ENCODE measurements around the gene GUCD1.

The GUCD1 gene

DNA sequence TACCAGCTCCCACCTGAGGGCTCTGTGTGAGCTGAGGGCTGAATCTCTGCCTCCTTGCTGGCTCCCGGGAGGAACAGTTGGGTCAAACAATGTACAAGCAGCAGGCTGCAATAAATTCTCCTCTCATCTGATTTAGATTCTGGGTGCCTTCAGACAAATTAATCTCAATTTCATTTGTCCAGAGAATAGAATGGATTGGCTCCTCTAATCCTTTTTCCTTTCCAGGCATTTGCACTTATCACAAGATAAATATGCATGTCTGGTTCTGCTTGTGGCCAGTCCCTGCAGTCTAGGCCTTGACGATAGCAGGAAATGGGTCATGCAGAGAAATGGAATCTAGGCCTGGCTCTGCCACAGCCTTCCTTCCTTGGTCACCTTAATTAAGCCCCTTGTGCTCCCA is 31.1 kb downstream of the GUCD1 start:
- DNase-seq = no peak

DNA sequence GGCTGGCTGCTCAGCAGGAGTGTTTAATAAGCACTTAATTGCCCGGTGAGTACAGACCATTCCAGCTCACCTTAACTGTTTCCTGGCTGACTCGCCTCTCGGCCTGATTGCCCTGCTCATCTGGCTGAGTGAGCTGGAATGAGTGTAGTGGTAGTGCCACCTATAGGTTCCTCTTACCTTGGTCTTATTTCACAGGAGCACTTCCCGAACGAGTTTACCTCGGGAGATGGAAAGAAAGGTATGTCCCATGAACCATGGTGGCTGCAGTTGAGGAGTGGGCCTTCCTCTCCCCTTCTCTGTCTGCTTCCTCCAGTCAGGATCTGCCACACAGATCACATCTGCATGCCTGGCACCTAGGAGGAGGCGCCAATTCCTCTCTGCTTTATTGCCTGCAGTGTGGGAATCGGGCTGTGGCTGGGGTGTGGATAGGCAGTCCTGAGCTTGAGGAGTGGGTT is 33.1 kb downstream of the GUCD1 start:
- peak; percentile 51 for DNase-seq

DNA sequence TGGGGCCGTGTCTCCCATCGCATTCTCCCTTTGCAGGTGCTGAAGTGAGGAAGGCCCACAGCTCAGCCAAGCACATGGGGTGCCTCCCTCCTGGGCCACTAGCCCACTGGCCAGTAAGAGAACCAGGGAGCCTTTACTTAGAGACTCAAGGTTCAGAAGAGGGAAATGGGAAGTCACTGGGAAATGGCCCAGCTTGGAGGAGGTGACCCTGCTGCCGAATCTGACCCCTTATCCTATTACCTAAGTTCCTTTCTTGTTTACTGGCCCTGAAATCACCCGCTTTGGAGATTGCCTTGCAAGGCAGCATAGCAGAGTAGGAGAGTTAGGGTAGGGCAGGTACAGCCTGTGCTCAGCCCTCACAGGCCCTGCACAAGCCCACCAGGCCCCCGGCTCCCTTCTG is 35.4 kb downstream of the GUCD1 start:
- DNase-seq = no peak

DNA sequence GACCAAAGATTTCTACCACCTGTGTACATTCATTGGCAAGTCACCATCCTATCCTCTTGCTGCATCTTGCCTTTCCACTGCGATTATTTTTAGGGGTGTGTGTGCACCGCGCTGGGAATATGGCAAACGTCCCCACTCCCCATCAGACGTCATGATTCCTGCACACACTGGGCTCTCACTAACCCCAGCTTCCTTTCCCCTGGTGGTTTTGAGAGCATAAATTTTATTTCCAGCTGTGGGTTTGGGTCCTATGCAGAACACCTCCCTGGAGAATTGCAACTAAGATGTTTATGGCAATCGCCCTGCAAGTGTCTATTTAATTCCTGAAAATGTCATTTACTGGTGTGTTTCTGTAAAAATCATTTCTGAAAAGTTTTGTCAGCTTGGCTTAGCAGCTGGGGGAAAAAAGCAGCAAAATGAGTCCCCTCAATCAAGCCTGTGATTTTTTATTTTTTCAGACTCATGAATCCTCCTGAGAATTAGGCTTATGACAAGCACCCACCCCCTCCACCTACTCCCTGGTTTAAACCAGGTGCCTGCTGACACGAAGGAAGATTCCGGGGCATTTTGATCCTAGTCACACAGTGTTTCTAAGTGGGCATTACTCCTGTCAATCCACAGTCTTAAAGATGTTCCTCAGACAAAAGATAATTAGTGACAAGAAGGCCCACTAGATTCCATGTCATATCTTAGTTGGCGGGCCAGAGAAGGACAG is 36.0 kb downstream of the GUCD1 start:
- no peak for DNase-seq

DNA sequence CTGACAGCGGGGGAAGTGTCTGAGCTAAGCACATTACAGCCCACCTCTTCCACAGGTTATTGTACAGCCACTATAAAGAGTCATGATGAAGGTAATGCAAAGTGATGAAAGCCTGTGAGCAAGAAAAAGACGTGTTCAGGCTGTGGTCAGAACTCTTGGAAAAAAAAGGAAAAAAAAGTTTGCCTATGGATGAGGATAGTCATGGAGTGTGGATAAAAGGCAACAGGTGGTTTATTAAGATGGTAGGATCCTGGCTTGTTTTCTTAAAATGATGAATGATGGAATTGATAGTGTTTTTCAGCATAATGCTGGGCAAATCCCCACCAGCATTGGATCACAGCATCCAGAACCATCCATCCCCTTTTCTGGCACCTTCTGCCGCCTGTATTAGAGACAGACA is 36.7 kb downstream of the GUCD1 start:
- no peak for DNase-seq

DNA sequence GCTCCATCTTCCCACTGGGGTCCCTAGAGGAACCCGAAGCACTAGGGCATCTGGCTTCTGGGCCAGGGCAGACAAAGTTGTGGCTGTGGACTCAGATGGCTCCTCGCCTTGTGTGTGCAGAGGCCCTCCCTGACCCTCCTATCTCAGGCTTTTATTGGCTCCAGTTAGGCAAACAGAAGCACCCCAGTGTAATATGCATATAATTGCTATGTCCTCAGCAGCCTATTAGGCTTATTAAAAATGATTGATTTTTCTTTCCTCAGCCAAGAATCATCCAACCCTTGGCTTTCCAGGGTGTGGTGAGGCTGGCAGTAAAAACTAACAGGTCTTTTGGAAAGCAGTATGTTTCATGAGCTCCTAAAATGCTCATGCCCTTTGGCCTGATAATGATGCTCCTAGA is 37.5 kb downstream of the GUCD1 start:
- no peak for DNase-seq

DNA sequence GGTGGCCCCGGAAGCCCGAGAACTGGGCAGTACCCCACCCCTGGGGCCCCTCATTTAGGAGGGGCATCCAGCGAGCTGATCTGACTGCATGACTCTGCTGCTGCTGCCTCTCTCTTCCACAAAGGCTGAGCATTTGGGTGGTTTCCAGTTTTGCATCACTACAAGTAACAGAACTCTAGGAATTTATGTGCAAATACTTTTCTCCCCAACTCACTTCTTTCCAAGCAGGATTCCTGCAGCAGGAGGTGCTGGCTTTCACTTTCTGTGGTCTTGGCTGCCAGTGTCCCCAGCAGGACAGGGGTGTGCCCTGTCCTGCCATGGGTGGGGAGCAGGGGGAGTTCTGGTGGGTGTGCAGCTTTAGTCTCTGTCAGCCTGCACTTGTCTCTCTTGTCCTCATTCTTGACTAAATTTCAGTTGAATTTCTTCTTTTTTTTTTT is 38.6 kb downstream of the GUCD1 start:
- DNase-seq = no peak

DNA sequence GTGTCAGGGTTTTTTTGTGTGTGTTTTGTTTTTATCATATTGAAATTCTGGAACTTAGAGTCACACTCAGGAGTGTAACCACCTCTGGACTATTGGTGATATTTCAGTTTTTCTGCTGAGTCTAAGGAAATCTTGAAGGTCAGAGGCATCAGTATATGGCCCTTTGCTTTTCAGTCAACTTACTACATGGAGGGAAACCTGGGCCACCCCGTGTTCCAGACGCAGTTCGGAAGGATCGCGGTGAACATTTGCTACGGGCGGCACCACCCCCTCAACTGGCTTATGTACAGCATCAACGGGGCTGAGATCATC is 40.0 kb downstream of the GUCD1 start:
- DNase-seq = no peak

DNA sequence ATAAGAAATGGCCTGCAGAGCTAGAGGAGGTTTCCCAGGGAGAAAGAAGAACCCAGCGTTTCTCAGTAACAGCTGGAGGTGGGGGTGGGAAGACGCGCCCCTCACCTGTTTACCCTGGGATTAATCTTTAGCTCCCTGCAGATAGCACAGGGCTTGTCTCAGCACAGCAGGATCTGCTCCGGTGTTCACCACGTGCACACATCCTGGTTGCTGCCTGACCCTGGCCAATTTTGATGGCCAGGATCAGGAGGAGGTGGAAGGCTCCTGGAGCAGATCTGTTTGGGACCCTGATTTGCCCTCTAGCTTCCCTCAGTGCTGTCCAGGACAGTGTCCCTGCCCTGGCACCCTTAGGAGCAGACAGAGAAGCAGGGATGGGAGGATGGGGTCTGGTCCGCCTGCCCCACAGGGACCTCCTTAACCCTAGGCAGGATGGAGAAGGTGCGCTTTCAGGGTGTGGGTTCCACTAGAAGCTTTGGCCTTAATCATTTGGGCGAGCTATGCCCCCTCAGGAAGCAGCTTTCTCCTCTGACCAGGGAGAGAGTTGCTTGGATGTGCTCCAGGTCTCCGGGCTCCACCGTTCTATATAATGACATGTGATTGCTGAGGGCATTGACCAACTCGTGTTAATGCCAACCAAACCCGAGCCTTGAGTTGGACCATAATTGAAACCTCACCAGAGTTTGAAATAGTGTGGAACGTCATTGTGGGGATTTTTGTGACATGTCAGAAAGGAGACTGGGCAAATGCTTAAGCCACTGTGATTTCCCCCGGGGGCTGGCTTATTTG is 40.5 kb downstream of the GUCD1 start:
- no peak for DNase-seq

DNA sequence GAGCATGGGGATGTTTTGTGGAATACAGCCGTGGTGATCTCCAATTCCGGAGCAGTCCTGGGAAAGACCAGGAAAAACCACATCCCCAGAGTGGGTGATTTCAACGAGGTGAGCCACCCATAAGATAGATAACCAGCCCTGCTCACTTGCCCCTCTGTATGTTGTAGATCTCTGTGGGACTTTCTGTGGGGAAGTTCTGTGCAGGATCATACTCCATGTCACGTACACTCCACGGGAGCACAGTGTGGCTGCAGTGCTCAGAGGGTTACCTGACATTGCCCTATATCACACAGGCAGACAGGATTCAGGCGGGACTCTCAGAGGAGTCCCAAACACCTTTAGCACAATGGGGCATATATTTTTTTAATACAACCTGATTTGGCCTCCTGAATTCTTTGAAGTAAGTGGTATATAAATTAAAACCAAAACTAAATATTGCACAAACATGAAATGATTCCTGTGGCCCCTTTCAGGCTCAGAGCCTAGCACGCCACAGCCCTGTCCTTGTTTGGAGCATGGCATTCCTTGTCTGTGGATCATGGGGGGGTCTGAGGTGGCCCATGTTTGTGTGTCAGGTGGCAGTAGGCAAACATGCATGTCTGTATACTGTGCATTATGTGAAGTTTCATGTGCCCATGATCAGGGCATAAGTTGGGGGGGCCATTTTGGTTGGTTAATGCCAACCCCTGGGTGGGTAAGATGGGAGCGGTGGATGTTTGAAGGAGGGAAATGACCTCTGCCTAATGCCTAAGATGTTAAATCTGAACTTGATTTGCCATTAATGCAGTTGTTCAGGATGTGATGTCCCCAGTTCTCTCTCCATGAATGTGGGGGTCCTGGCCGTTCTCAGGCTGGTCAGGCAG is 41.3 kb downstream of the GUCD1 start:
- DNase-seq = no peak

DNA sequence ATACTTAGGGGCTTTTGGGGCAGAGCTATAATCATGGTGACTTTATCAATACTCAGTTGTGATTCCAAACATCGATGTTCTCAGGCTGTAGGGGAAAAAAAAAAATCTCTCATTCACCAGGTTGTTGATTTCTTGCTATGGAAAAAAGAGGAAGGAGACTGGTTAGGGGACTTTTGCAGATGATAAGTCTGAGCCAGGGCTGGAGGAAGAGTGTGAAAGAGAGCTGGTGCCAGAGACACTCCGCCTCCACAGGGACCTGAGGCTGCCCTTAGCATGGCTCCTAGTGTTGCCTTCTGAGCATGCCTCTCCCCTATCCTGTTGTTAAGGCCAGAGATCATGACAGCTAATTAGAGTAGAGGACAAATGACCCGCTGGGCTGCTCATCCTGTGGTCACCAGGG is 42.9 kb downstream of the GUCD1 start:
- DNase-seq = no peak

DNA sequence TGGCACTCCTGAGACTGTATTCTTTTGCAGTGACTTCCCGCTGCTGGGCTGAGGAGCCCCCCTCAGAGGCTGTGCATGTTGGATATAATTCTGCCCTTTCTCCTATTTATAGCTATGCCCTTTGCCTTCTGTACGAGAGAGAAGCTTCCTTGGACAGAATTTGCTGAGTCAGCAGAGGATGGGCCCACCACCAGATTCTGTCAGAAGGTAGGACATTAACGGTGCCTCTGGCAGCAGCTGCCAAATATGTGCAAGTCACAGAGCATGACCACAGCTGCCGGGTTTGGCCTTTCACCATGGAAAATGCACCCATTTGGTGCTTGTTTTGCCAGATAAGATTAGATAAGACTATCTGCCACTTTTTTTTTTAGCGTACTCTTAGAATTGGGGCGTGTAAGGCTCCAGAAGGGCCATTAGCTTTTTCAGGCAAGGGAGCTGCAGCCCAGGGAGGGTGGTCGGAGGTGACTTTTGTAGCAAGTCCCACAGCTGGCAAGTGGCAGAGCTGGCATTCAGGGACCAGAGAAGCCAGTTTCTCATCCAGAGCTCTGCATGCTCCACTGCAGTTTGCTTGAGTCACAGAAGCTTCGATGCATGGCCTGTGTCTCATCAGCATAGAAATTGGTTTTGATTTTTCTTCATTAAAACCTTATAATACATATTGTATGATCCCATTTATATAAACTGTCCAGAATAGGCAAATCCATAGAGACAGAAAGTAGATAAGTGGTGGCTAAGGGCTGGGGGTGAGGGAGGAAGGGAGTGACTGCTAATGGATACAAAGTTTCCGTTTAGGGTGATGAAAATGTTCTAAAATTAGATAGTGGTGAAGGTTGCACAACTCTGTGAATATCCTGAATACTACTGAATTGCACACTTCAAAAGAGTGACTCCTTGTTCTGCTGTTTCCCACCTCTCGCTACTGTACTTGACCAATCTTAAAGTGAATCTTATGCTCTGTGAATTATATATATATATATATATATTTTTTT is 44.0 kb downstream of the GUCD1 start:
- DNase-seq = no peak

DNA sequence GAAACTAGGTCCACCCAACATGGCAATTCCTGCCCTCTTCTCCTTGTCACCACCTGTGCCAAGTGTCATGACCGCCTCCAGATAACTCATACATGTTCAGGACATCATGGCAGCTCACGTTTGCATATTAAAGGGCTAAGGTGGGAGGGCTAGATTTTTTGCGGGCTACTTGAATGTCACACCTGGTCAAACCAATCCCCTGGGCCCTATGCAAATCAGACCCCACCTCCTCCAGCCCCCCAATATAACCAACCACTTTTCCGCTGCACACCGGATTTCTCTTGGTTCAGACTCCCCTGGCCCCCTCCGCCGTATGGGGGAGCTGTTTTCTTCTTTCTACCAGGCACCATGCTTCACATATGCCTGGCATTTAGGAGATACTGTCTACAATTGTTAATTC is 47.2 kb downstream of the GUCD1 start:
- DNase-seq = no peak

DNA sequence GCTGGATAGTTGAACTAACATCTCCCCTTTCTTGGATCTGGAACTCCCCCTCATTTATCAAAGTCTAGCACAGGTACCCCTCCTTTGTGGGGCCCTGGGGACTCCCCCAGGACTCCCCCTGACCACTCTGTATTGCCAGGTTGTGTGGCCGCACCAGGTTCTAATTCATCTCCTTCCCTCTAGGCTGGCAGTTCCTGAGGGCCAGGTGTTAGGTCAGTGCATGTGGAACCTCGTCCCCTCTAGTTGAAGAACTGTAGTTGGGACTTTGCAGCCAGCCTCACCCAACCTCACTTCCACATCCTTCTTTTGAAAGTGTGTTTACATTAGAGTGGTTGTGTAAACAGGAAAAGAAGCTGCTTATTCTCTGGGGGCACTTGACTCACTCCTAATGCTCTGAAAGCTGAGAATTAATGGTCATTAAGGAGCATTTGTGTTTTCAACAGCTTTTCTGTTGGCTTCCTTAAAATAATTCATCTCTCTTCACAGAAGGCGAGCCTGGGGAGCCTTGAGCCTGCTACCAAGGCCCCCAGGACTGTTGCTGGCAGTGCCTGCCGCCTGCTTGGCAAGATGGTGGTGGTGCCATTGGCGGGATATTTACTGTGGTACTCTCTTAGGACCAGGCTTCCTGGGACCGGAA is 48.0 kb downstream of the GUCD1 start:
- peak; percentile 54 for DNase-seq

DNA sequence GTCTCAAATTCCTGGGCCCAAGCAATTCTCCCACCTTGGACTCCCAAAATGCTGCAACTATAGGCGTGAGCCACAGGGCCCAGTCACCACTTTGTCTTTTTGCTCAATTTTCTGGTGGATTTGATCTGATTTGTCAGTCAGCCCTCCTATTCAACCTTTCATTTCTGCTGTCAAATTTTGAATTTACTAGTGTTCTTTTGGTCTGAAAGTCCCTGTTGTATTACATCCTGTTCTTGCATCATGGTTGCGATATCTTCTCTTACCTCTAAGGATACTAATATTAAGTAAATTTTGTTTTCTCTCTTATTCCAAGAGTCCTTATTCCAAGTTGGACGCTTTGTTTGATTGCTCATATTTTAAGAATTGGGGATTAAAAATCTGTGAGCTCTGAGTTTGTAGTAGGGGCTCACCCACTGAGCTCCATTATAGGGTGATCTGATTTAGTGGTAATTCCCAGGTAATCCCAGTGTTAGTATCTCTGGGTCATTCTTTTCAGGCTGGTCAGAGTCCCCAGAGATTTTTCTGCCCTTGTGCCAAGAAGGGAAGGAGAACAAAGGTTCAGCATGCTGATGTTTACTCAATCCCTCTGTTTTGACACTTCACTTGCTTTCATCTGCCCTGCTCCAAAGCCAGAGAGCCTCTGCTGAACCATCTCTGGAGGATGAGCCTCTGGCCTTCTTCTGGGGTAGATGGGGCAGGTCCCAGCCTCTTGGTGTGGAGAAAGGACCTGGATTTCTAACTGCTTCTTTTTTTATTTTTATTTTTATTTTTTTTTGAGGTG is 49.8 kb downstream of the GUCD1 start:
- no peak for DNase-seq

DNA sequence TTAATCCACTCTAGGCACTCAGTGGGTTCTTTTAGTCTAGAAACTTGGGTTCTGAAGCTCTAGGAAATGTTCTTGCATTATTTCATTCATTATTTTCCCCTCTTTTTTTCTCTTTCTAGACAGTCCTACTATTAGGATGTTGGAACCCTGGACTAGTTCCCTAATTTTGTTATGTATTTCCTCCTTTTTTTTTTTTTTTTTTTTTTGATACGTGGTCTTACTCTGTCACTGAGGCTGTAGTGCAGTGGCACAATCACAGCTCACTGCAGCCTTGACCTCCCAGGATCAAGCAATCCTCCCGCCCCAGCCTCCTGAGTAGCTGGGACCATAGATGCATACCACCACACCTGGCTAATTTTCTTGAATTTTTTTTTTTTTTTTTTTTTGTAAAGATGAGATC is 50.4 kb downstream of the GUCD1 start:
- DNase-seq = no peak

DNA sequence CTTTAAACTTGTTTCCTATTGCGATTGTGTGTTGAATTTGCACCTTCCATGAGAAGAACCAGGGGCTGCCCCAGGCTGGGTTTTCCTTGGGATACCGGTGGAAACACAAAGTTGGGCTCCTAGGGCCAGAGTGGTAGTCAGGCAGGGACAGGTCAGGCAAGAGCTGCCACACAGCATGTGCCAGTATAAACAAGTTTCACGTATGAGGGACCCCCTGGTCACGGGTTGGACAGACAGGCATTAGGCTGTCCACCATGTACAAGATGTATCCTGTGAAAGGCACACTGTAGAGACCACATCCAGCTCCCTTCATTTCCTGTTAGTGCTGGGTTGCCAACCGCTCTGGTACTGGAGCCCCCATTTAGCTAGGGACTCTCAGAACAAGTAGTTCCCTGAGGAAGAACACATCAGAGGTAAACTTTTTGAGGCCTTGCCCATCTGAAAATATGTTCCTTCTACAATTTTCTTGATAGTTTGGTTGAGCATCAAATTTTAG is 51.0 kb downstream of the GUCD1 start:
- DNase-seq = no peak

DNA sequence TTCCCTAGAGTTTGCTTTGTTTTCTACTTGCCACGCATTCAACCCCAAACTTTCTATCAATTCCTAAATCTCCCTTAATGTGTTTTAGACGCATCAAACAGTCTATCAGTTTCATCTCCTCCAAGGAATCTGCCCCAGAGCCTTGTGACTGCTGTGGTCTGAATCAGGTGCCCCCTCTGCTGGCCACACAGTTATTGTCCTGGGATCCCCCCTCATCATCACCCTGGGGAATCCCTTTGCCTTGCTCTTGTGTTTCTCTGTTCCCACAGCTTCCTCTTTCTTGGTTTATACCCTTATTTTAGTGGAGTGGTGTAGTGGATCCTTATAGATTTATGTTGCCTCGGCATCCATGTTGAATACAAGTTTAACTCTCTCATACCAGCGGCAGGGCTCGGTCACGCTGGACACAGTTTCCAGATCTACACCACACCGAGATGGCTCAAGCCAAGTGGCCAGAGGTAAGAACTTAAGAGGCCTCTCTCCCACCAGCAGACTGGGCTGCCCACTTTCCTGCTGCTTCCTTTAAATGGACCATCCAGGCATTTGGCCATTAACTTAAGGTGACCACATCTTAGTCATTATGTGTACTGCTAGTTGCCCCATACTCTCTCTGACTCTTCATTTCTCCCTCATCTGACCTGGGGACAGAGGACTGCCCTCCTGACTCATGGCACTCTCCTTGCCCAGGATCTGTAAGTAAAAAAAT is 51.6 kb downstream of the GUCD1 start:
- DNase-seq = no peak

DNA sequence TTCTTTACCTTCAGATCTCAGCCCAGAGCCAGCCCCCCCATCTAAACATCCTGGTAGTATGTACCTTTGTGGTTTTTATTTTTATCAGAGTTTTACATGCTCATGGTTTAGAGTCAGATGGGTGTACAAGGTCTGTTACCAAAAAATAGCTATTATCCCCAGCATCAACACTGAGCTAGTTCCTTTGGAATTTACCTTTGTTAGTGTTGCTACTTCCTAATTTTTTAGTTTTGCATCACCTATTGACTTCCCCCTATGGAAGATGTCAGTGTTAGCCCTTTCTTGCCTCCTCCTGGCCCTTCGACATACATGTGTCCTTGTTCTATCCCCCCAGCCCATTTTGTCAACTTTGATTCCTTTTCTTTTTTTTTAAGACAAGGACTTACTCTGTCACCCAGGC is 52.4 kb downstream of the GUCD1 start:
- no peak for DNase-seq

DNA sequence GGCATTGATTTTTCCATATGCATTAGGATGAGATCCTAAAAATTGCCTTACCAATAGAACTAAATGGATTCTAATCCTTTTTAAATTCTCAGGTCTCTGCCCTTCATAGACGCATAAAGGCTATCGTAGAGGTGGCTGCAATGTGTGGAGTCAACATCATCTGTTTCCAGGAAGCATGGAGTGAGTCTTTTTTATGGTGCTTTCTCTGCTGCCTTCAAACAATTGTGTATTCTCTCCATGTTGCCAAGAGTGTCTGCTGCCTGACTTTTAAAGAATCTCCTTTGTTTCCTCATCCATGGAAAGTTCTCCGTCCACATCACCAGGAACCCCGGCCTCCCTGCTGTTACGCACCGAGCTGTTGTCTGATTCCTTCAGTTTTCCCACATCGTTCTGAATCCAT is 52.9 kb downstream of the GUCD1 start:
- no peak for DNase-seq
